HepG2 (cell line): ENCODE measurements around the gene RAET1E. TPM values are rescaled to one million over a fixed set of nuclear protein-coding genes. Genes with fewer than 3 reads are reported as not detected.

Experiments used
- ATF2 ChIP-seq: sonication (generic); formaldehyde crosslinking; IDR thresholded peaks from 2 replicates; pipeline ENCODE4 v1.4.0; 2020; ENCODE audit warnings: missing genetic modification reagents
- MATR3 ChIP-seq: sonication (generic); formaldehyde crosslinking; IDR thresholded peaks from 2 replicates; pipeline ENCODE4 v1.4.0; 2020; ENCODE audit warnings: missing genetic modification reagents
- NFYC ChIP-seq: IDR thresholded peaks from 2 replicates; pipeline ENCODE4 v1.6.1; 2016; ENCODE audit warnings: missing genetic modification reagents, missing compliant biosample characterization
- TFAP4 ChIP-seq: sonication (generic); IDR thresholded peaks from 2 replicates; pipeline ENCODE4 v1.6.1; 2016; ENCODE audit warnings: low read depth, borderline replicate concordance
- TFDP2 ChIP-seq: sonication (generic); formaldehyde crosslinking; IDR thresholded peaks from 2 replicates; pipeline ENCODE4 v1.4.0; 2020; ENCODE audit warnings: missing genetic modification reagents
- TFE3 ChIP-seq: IDR thresholded peaks from 2 replicates; pipeline ENCODE4 v1.6.1; 2016
- ZBTB3 ChIP-seq: sonication (generic); formaldehyde crosslinking; IDR thresholded peaks from 2 replicates; pipeline ENCODE4 v1.4.0; 2020; ENCODE audit warnings: low read depth, mild to moderate bottlenecking, moderate library complexity, missing genetic modification reagents, borderline replicate concordance
- ZBTB38 ChIP-seq: sonication (generic); formaldehyde crosslinking; IDR thresholded peaks from 2 replicates; pipeline ENCODE4 v1.5.1; 2020; ENCODE audit warnings: mild to moderate bottlenecking, missing genetic modification reagents
- ZNF101 ChIP-seq: sonication (generic); formaldehyde crosslinking; IDR thresholded peaks from 2 replicates; pipeline ENCODE4 v1.4.0; 2020; ENCODE audit warnings: mild to moderate bottlenecking, low read depth, missing genetic modification reagents, borderline replicate concordance
- ZNF530 ChIP-seq: sonication (generic); formaldehyde crosslinking; IDR thresholded peaks from 2 replicates; pipeline ENCODE4 v1.5.0; 2020; ENCODE audit warnings: low read depth, mild to moderate bottlenecking, missing genetic modification reagents
- ZNF639 ChIP-seq: conservative IDR thresholded peaks from 2 replicates; pipeline ENCODE4 v1.6.1; 2018; ENCODE audit warnings: missing genetic modification reagents
- ZNF777 ChIP-seq: sonication (generic); formaldehyde crosslinking; IDR thresholded peaks from 2 replicates; pipeline ENCODE4 v1.4.0; 2020; ENCODE audit warnings: missing genetic modification reagents
- polyA plus RNA-seq, 8 experiments: library from polyadenylated mRNA; depleted of rRNA in 3 of 8; stranded (reverse) in 7 of 8; unstranded in 1 of 8; fragments of >200 nt; fragmentation: Illumina TruSeq in 4 of 8; extraction: Trizol in 4 of 8; gene quantifications; 2 replicates each; pipeline versions ENCODE4 v1.2.1 to v1.2.3, GENCODE V29; 2011 to 2016; ENCODE audit warnings: low read depth in 4 of 8, missing spikeins in 1 of 8, mixed read lengths in 1 of 8; ENCODE audit not compliant: insufficient read depth in 1 of 8
- total RNA-seq, 5 experiments: library from RNA; depleted of rRNA; stranded (reverse); fragments of >200 nt; fragmentation: Illumina TruSeq; extraction: Trizol; gene quantifications; 2 replicates each; pipeline ENCODE4 v1.2.3, GENCODE V29; 2016; ENCODE audit warnings: low read depth in 1 of 5
- TF ChIP-seq, protein P1 (sequence below): sonication (generic); formaldehyde crosslinking; IDR thresholded peaks from 2 replicates; pipeline ENCODE4 v1.4.0; 2020; ENCODE audit warnings: missing genetic modification reagents
- TF ChIP-seq, protein P2 (sequence below): sonication (generic); formaldehyde crosslinking; IDR thresholded peaks from 2 replicates; pipeline ENCODE4 v1.5.1; 2020; ENCODE audit warnings: missing genetic modification reagents, mild to moderate bottlenecking, borderline replicate concordance
- TF ChIP-seq, protein P3 (sequence below): IDR thresholded peaks from 2 replicates; pipeline ENCODE4 v1.6.1; 2016; ENCODE audit warnings: missing compliant biosample characterization, missing genetic modification reagents, borderline replicate concordance

RAET1E gene
- total and polyA plus RNA-seq, 2 of the 13 experiments (the other 11 are each of a cell fraction or from before 2014, with no cell fraction given) = not detected

DNA sequence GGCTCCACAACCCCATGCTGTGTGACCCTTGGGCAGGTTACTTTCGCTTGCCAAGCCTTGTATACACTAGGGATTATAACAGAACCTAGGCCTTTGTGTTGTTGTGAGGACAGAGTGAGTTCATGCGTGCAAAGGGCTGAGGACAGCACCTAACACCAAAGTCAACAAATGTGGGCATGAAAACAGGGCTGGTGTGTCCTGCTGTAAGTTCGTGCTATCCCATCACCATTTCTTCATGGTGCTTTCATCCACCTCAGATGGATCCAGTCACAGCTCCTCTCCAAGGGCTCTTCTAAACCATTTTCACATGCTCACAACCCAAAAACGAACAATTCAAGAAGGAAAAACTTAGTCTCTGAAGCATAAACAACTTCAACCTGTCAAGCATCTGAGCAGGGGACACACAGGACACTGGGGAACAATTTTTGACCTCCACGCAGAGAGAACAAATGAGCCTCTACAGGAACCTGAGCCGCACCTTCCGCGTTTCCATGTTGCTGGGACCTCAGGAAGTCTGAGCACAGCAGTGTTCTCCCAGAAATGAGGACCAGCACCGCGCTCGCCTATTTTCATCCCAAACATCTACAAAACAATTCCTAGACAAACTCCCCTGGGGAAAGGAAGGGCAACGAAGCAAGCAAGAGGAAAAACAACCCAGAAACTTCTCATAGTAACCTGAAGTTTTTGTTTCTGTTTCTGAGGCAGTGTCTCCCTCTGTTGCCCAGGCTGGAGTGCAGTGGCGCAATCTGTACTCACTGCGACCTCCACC lies 36.9 kb downstream of the RAET1E start (continued):
- peak; percentile 12; the same call in 1 of the 2 replicates for TF ChIP-seq ZNF639
- TF ChIP-seq, protein P1, sequence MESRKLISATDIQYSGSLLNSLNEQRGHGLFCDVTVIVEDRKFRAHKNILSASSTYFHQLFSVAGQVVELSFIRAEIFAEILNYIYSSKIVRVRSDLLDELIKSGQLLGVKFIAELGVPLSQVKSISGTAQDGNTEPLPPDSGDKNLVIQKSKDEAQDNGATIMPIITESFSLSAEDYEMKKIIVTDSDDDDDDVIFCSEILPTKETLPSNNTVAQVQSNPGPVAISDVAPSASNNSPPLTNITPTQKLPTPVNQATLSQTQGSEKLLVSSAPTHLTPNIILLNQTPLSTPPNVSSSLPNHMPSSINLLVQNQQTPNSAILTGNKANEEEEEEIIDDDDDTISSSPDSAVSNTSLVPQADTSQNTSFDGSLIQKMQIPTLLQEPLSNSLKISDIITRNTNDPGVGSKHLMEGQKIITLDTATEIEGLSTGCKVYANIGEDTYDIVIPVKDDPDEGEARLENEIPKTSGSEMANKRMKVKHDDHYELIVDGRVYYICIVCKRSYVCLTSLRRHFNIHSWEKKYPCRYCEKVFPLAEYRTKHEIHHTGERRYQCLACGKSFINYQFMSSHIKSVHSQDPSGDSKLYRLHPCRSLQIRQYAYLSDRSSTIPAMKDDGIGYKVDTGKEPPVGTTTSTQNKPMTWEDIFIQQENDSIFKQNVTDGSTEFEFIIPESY (CRISPR knock-in tag) = no peak
- TF ChIP-seq, protein P2, sequence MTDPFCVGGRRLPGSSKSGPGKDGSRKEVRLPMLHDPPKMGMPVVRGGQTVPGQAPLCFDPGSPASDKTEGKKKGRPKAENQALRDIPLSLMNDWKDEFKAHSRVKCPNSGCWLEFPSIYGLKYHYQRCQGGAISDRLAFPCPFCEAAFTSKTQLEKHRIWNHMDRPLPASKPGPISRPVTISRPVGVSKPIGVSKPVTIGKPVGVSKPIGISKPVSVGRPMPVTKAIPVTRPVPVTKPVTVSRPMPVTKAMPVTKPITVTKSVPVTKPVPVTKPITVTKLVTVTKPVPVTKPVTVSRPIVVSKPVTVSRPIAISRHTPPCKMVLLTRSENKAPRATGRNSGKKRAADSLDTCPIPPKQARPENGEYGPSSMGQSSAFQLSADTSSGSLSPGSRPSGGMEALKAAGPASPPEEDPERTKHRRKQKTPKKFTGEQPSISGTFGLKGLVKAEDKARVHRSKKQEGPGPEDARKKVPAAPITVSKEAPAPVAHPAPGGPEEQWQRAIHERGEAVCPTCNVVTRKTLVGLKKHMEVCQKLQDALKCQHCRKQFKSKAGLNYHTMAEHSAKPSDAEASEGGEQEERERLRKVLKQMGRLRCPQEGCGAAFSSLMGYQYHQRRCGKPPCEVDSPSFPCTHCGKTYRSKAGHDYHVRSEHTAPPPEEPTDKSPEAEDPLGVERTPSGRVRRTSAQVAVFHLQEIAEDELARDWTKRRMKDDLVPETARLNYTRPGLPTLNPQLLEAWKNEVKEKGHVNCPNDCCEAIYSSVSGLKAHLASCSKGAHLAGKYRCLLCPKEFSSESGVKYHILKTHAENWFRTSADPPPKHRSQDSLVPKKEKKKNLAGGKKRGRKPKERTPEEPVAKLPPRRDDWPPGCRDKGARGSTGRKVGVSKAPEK (CRISPR knock-in tag) = no peak
- peak; percentile 61; the same call in 1 of the 2 replicates for TF ChIP-seq TFAP4
- TF ChIP-seq ZBTB38 = no peak
- no peak for TF ChIP-seq MATR3
- no peak for TF ChIP-seq ZBTB3 (CRISPR knock-in tag)
- TF ChIP-seq, protein P3, sequence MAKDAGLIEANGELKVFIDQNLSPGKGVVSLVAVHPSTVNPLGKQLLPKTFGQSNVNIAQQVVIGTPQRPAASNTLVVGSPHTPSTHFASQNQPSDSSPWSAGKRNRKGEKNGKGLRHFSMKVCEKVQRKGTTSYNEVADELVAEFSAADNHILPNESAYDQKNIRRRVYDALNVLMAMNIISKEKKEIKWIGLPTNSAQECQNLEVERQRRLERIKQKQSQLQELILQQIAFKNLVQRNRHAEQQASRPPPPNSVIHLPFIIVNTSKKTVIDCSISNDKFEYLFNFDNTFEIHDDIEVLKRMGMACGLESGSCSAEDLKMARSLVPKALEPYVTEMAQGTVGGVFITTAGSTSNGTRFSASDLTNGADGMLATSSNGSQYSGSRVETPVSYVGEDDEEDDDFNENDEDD (CRISPR knock-in tag) = peak; percentile 41; the same call in 1 of the 2 replicates
- peak; percentile 57 for TF ChIP-seq ATF2
- no peak; the same call in 1 of the 2 replicates for TF ChIP-seq ZNF777 (CRISPR knock-in tag)
- peak; percentile 27; the same call in 1 of the 2 replicates for TF ChIP-seq TFDP2 (CRISPR knock-in tag)
- TF ChIP-seq ZNF530 (CRISPR knock-in tag) = no peak
- no peak for TF ChIP-seq ZNF101 (CRISPR knock-in tag)
- no peak; the same call in 1 of the 2 replicates for TF ChIP-seq TFE3 (CRISPR knock-in tag)
- no peak for TF ChIP-seq NFYC (CRISPR knock-in tag)
